Adrenal gland (tissue), 5 donors: Measurements from ENCODE around the gene UBE3B.

Experiments
- CTCF ChIP-seq, 6 experiments: fragments of 450-650 bp in 4 of 6; fragments of 200-600 bp in 2 of 6; sonication (generic) in 1 of 6; IDR thresholded peaks; 1 replicate in 5 of 6; 2 replicates in 1 of 6; pipeline versions ENCODE4 v1.5.1 to v1.8.0; 2016 to 2021; ENCODE audit warnings: antibody characterized with exemption in 6 of 6, mild to moderate bottlenecking in 2 of 6, moderate library complexity in 1 of 6
- POLR2A ChIP-seq, 2 donors: fragments of 450-650 bp; IDR thresholded peaks; one replicate each; pipeline ENCODE4 v1.6.1; 2017; ENCODE audit warnings: antibody characterized with exemption in 2 of 2, mild to moderate bottlenecking in 2 of 2, moderate library complexity in 1 of 2
- donor health status: DM: no; HTN: no; CAD: no.

GRCh38 chr12:109451400-109451799 lies 26.0 kb upstream of the UBE3B start:
- no peak for TF ChIP-seq CTCF (IDR thresholded peaks at IDR 0.05)
- TF ChIP-seq POLR2A (IDR thresholded peaks at IDR 0.05) = no peak
